Measurements from ENCODE around the gene RBM12. TPM values are rescaled to one million over a fixed set of nuclear protein-coding genes. Genes with fewer than 3 reads are reported as not detected.

Gene RBM12
- total RNA-seq, 1 donor from 2014 or later: 38.6 TPM

- Histone ChIP-seq H3K4me1 (ENCODE audit: control insufficient read depth in 3 of 3, insufficient read depth in 3 of 3, low read length in 3 of 3) (peaks cover 9 to 26% (median 22%) of the 10 kb centered on the region in 3 donors), H3K36me3 (ENCODE audit: control insufficient read depth in 3 of 3, insufficient read depth in 3 of 3, low read length in 3 of 3) (no peaks in the 10 kb centered on the region)
Observed at GRCh38 chr20:35640724-35641123, 24.0 kb downstream of the RBM12 start.

GRCh38 chr20:35638751-35639150, 25.9 kb downstream of the RBM12 start:
- no peak overlapping the region for H3K9ac ChIP-seq (ENCODE audit: low read depth in 1 of 3, low read length in 3 of 3)
- no peaks in the 10 kb centered on the region for H3K36me3 ChIP-seq (ENCODE audit: control insufficient read depth in 3 of 3, insufficient read depth in 3 of 3, low read length in 3 of 3)
- peaks cover 12 to 26% (median 23%) of the 10 kb centered on the region in 3 donors for H3K4me1 ChIP-seq (ENCODE audit: control insufficient read depth in 3 of 3, insufficient read depth in 3 of 3, low read length in 3 of 3)

More at GRCh38 chr20:35640724-35641123, 24.0 kb downstream of the RBM12 start:
- H3K9me3 ChIP-seq (ENCODE audit: control insufficient read depth in 3 of 3, low read length in 3 of 3): no peaks in the 10 kb centered on the region
- no peak overlapping the region for H3K4me3 ChIP-seq (ENCODE audit: low read length in 3 of 3)
- H3K27me3 ChIP-seq (ENCODE audit: control insufficient read depth in 3 of 3, insufficient read depth in 3 of 3, low read length in 3 of 3): no peaks in the 10 kb centered on the region
- H3K27ac ChIP-seq (ENCODE audit: low read depth, low read length): no peak overlapping the region
- no peak overlapping the region for H3K9ac ChIP-seq (ENCODE audit: low read depth in 1 of 3, low read length in 3 of 3)

GRCh38 chr20:35637276-35637675, 27.4 kb downstream of the RBM12 start:
- H3K36me3 ChIP-seq (ENCODE audit: control insufficient read depth in 3 of 3, insufficient read depth in 3 of 3, low read length in 3 of 3): peaks cover 0 to 6% (median 0%) of the 10 kb centered on the region in 3 donors
- H3K9me3 ChIP-seq (ENCODE audit: control insufficient read depth in 3 of 3, low read length in 3 of 3): no peaks in the 10 kb centered on the region
- no peaks in the 10 kb centered on the region for H3K27me3 ChIP-seq (ENCODE audit: control insufficient read depth in 3 of 3, insufficient read depth in 3 of 3, low read length in 3 of 3)
- H3K9ac ChIP-seq (ENCODE audit: low read depth in 1 of 3, low read length in 3 of 3): no peak overlapping the region
- H3K4me3 ChIP-seq (ENCODE audit: low read length in 3 of 3): no peak overlapping the region
- H3K27ac ChIP-seq (ENCODE audit: low read depth, low read length): no peak overlapping the region
- peaks cover 12 to 26% (median 22%) of the 10 kb centered on the region in 3 donors for H3K4me1 ChIP-seq (ENCODE audit: control insufficient read depth in 3 of 3, insufficient read depth in 3 of 3, low read length in 3 of 3)

More at GRCh38 chr20:35638751-35639150, 25.9 kb downstream of the RBM12 start:
- no peak overlapping the region for H3K27ac ChIP-seq (ENCODE audit: low read depth, low read length)
- no peaks in the 10 kb centered on the region for H3K9me3 ChIP-seq (ENCODE audit: control insufficient read depth in 3 of 3, low read length in 3 of 3)
- H3K4me3 ChIP-seq (ENCODE audit: low read length in 3 of 3): no peak overlapping the region
- H3K27me3 ChIP-seq (ENCODE audit: control insufficient read depth in 3 of 3, insufficient read depth in 3 of 3, low read length in 3 of 3): no peaks in the 10 kb centered on the region

GRCh38 chr20:35636095-35636494, 28.6 kb downstream of the RBM12 start:
- Histone ChIP-seq H3K9me3 (ENCODE audit: control insufficient read depth in 3 of 3, low read length in 3 of 3) (no peaks in the 10 kb centered on the region), H3K4me3 (ENCODE audit: low read length in 3 of 3) (no peak overlapping the region), H3K27me3 (ENCODE audit: control insufficient read depth in 3 of 3, insufficient read depth in 3 of 3, low read length in 3 of 3) (no peaks in the 10 kb centered on the region), H3K4me1 (ENCODE audit: control insufficient read depth in 3 of 3, insufficient read depth in 3 of 3, low read length in 3 of 3) (peaks cover 12 to 26% (median 15%) of the 10 kb centered on the region in 3 donors), H3K27ac (ENCODE audit: low read depth, low read length) (no peak overlapping the region), H3K36me3 (ENCODE audit: control insufficient read depth in 3 of 3, insufficient read depth in 3 of 3, low read length in 3 of 3) (peaks cover 5 to 18% (median 8%) of the 10 kb centered on the region in 3 donors), H3K9ac (ENCODE audit: low read depth in 1 of 3, low read length in 3 of 3) (no peak overlapping the region)

DNA sequence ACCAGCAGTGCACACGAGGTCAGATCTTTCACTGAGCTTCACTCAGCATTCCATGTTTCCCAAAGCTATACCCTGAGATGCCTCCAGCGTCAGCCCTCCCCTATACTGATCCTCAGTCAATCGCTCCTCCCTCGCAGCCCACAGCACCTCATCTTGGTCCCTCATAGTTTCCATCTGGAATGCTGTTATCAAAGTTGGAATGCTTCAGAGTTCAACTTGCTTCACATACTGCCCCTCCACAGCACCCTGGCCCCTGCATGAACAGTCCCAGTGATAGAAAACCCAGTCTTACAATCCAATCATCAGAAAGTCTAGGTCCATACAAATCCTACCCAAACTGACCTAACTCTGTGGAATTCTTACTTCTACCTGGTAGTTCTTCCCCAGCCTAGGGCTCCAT, 29.0 kb downstream of the RBM12 start:
- Histone ChIP-seq H3K9me3 (ENCODE audit: control insufficient read depth in 3 of 3, low read length in 3 of 3) (no peaks in the 10 kb centered on the region), H3K27me3 (ENCODE audit: control insufficient read depth in 3 of 3, insufficient read depth in 3 of 3, low read length in 3 of 3) (no peaks in the 10 kb centered on the region), H3K9ac (ENCODE audit: low read depth in 1 of 3, low read length in 3 of 3) (no peak overlapping the region), H3K4me3 (ENCODE audit: low read length in 3 of 3) (no peak overlapping the region), H3K4me1 (ENCODE audit: control insufficient read depth in 3 of 3, insufficient read depth in 3 of 3, low read length in 3 of 3) (peaks cover 12 to 23% (median 15%) of the 10 kb centered on the region in 3 donors), H3K36me3 (ENCODE audit: control insufficient read depth in 3 of 3, insufficient read depth in 3 of 3, low read length in 3 of 3) (peaks cover 10 to 22% (median 13%) of the 10 kb centered on the region in 3 donors), H3K27ac (ENCODE audit: low read depth, low read length) (no peak overlapping the region)

- H3K4me3 ChIP-seq (ENCODE audit: low read length in 3 of 3): no peak overlapping the region
- H3K4me1 ChIP-seq (ENCODE audit: control insufficient read depth in 3 of 3, insufficient read depth in 3 of 3, low read length in 3 of 3): peaks cover 11 to 13% (median 12%) of the 10 kb centered on the region in 3 donors
- no peak overlapping the region for H3K9ac ChIP-seq (ENCODE audit: low read depth in 1 of 3, low read length in 3 of 3)
- no peak overlapping the region for H3K27ac ChIP-seq (ENCODE audit: low read depth, low read length)
- H3K9me3 ChIP-seq (ENCODE audit: control insufficient read depth in 3 of 3, low read length in 3 of 3): no peaks in the 10 kb centered on the region
- peaks cover 25 to 47% (median 31%) of the 10 kb centered on the region in 3 donors for H3K36me3 ChIP-seq (ENCODE audit: control insufficient read depth in 3 of 3, insufficient read depth in 3 of 3, low read length in 3 of 3)
- H3K27me3 ChIP-seq (ENCODE audit: control insufficient read depth in 3 of 3, insufficient read depth in 3 of 3, low read length in 3 of 3): no peaks in the 10 kb centered on the region
Observed at GRCh38 chr20:35632539-35633115, 32.1 kb downstream of the RBM12 start.

DNA sequence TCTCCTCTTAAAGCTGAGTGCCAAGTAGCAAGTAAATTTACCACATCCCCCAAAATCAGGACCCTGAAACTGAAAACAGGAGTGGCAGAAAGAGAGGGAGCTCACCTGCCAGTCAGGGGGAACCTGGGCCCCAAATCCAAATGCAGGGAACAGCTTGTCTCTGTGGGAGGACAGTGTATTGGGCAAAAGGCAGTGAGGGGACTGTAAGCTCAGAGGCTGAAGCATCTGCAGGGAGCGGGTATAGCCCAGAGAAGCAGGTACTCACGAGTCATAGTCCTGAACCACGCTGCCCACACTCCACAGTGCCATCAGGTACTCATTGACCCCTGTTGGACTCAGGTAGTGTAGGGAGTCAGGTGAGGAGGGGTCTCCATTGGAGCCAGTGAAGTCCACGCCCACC, 34.1 kb downstream of the RBM12 start:
- H3K27me3 ChIP-seq (ENCODE audit: control insufficient read depth in 3 of 3, insufficient read depth in 3 of 3, low read length in 3 of 3): no peaks in the 10 kb centered on the region
- H3K9me3 ChIP-seq (ENCODE audit: control insufficient read depth in 3 of 3, low read length in 3 of 3): no peaks in the 10 kb centered on the region
- H3K36me3 ChIP-seq (ENCODE audit: control insufficient read depth in 3 of 3, insufficient read depth in 3 of 3, low read length in 3 of 3): peaks cover 37 to 65% (median 49%) of the 10 kb centered on the region in 3 donors
- H3K9ac ChIP-seq (ENCODE audit: low read depth in 1 of 3, low read length in 3 of 3): no peak overlapping the region
- H3K27ac ChIP-seq (ENCODE audit: low read depth, low read length): no peak overlapping the region
- H3K4me1 ChIP-seq (ENCODE audit: control insufficient read depth in 3 of 3, insufficient read depth in 3 of 3, low read length in 3 of 3): peaks cover 0 to 2% (median 0%) of the 10 kb centered on the region in 3 donors
- H3K4me3 ChIP-seq (ENCODE audit: low read length in 3 of 3): no peak overlapping the region

DNA sequence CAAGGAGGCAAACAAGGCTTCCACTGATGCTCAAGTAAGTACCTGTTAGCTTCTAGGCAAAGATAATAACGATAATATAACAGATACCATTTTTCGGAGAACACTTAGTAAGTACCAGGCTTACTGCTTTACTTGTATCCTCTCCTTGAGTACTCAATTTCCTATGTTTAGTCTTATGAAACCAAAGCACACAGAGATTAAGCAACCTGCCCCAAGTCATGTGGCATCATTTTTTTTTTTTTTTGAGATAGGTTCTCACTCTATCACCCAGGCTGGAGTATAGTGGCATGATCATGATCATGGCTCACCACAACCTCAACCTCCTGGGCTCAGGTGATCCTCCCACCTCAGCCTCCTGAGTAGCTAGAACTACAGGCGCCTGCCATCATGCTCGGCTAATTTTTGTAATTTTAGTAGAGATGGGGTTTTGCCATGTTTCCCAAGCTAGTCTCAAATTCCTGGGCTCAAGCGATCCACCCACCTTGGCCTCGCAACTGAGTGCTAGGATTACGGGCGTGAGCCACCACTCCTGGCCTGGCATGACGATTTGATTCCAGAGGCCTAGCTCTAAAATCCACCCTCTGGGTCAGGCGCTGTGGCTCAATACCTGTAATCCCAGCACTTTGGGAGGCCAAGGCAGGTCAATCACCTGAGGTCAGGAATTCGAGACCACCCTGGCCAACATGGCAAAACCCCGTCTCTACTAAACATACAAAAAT, 35.1 kb downstream of the RBM12 start:
- Histone ChIP-seq H3K9ac (ENCODE audit: low read depth in 1 of 3, low read length in 3 of 3) (no peak overlapping the region), H3K9me3 (ENCODE audit: control insufficient read depth in 3 of 3, low read length in 3 of 3) (no peaks in the 10 kb centered on the region), H3K27ac (ENCODE audit: low read depth, low read length) (no peak overlapping the region), H3K4me1 (ENCODE audit: control insufficient read depth in 3 of 3, insufficient read depth in 3 of 3, low read length in 3 of 3) (no peaks in the 10 kb centered on the region), H3K27me3 (ENCODE audit: control insufficient read depth in 3 of 3, insufficient read depth in 3 of 3, low read length in 3 of 3) (no peaks in the 10 kb centered on the region), H3K36me3 (ENCODE audit: control insufficient read depth in 3 of 3, insufficient read depth in 3 of 3, low read length in 3 of 3) (peaks cover 42 to 68% (median 52%) of the 10 kb centered on the region in 3 donors), H3K4me3 (ENCODE audit: low read length in 3 of 3) (no peak overlapping the region)

- no peaks in the 10 kb centered on the region for H3K9me3 ChIP-seq (ENCODE audit: control insufficient read depth in 3 of 3, low read length in 3 of 3)
- H3K4me1 ChIP-seq (ENCODE audit: control insufficient read depth in 3 of 3, insufficient read depth in 3 of 3, low read length in 3 of 3): no peaks in the 10 kb centered on the region
- no peak overlapping the region for H3K9ac ChIP-seq (ENCODE audit: low read depth in 1 of 3, low read length in 3 of 3)
- H3K36me3 ChIP-seq (ENCODE audit: control insufficient read depth in 3 of 3, insufficient read depth in 3 of 3, low read length in 3 of 3): peaks cover 42 to 60% (median 52%) of the 10 kb centered on the region in 3 donors
- no peak overlapping the region for H3K27ac ChIP-seq (ENCODE audit: low read depth, low read length)
- no peak overlapping the region for H3K4me3 ChIP-seq (ENCODE audit: low read length in 3 of 3)
- no peaks in the 10 kb centered on the region for H3K27me3 ChIP-seq (ENCODE audit: control insufficient read depth in 3 of 3, insufficient read depth in 3 of 3, low read length in 3 of 3)
Observed at GRCh38 chr20:35627121-35627520, 37.6 kb downstream of the RBM12 start.

DNA sequence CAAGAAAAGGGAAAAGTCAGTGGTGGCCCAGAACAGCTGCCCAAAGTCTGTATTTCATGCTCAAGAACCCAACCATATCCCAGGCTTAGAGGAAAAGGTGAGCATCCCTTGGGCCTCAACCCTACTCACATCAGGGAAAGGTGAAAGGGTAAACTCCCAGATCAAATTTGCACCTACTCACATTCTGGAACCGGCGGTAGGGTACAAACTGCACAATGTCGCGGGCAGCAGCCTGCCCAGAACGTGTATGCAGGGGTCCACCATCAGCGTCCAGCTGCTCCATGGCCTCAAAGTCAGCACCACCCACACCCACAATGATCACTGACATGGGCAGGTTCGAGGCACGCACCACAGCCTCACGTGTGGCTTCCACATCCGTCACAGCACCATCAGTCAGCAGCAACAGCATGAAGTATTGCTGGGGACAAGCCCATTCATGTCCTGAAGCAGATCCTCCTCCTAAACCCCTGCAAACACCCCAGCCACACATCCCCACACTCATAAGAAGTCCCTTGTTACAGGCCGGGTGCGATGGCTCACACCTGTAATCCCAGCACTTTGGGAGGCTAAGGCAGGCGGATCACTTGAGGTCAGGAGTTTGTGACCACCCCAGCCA, 38.2 kb downstream of the RBM12 start:
- H3K27ac ChIP-seq (ENCODE audit: low read depth, low read length): no peak overlapping the region
- no peaks in the 10 kb centered on the region for H3K9me3 ChIP-seq (ENCODE audit: control insufficient read depth in 3 of 3, low read length in 3 of 3)
- H3K36me3 ChIP-seq (ENCODE audit: control insufficient read depth in 3 of 3, insufficient read depth in 3 of 3, low read length in 3 of 3): peaks cover 38 to 58% (median 53%) of the 10 kb centered on the region in 3 donors
- no peak overlapping the region for H3K4me3 ChIP-seq (ENCODE audit: low read length in 3 of 3)
- H3K9ac ChIP-seq (ENCODE audit: low read depth in 1 of 3, low read length in 3 of 3): no peak overlapping the region
- no peaks in the 10 kb centered on the region for H3K4me1 ChIP-seq (ENCODE audit: control insufficient read depth in 3 of 3, insufficient read depth in 3 of 3, low read length in 3 of 3)
- H3K27me3 ChIP-seq (ENCODE audit: control insufficient read depth in 3 of 3, insufficient read depth in 3 of 3, low read length in 3 of 3): no peaks in the 10 kb centered on the region

Data from skeletal muscle tissue (tissue), 4 donors.